Astrocyte (in vitro differentiated cells and primary cell): ENCODE measurements around the gene PKP3. TPM values are rescaled to one million over a fixed set of nuclear protein-coding genes. Genes with fewer than 3 reads are reported as not detected.

Experiments
- DNase-seq: peaks from one replicate; pipeline ENCODE4 v3.0.0-alpha.2; 2010; ENCODE audit warnings: low read depth
- FAIRE-seq: peaks from 2 replicates; lab custom pipeline; 2011; peaks lifted over from hg19 to GRCh38; lab: Jason Lieb, UNC
- H2AFZ ChIP-seq: 2 replicates; pipeline ENCODE4 v1.6.0; 2012; ENCODE audit warnings: low read depth, low read length, inconsistent platforms
- H3K27ac ChIP-seq: 2 replicates; pipeline ENCODE4 v1.5.1; 2011; ENCODE audit warnings: low read depth, low read length, inconsistent platforms
- H3K27me3 ChIP-seq: 2 replicates; pipeline ENCODE4 v1.6.0; 2011; ENCODE audit warnings: low read length, inconsistent platforms; ENCODE audit not compliant: insufficient read depth
- H3K36me3 ChIP-seq: 2 replicates; pipeline ENCODE4 v1.5.1; 2011; ENCODE audit warnings: low read length, inconsistent platforms; ENCODE audit not compliant: insufficient read depth
- H3K4me1 ChIP-seq: 2 replicates; pipeline ENCODE4 v1.5.1; 2011; ENCODE audit warnings: low read length, inconsistent platforms; ENCODE audit not compliant: insufficient read depth
- H3K4me2 ChIP-seq: 2 replicates; pipeline ENCODE4 v1.6.0; 2012; ENCODE audit warnings: low read length, inconsistent platforms
- H3K4me3 ChIP-seq: 2 replicates; pipeline ENCODE4 v1.5.1; 2011; ENCODE audit warnings: low read depth, mild to moderate bottlenecking, low read length, inconsistent platforms; ENCODE audit not compliant: insufficient read depth
- H3K79me2 ChIP-seq: 2 replicates; pipeline ENCODE4 v1.6.0; 2012; ENCODE audit warnings: mild to moderate bottlenecking, low read length, inconsistent platforms; ENCODE audit not compliant: insufficient read depth
- H3K9ac ChIP-seq: 2 replicates; pipeline ENCODE4 v1.6.0; 2012; ENCODE audit warnings: mild to moderate bottlenecking, low read length, inconsistent platforms
- H3K9me3 ChIP-seq: 2 replicates; pipeline ENCODE4 v1.5.1; 2012; ENCODE audit warnings: low read depth, mild to moderate bottlenecking, low read length, inconsistent platforms; ENCODE audit not compliant: insufficient read depth
- H4K20me1 ChIP-seq: 2 replicates; pipeline ENCODE4 v1.6.0; 2012; ENCODE audit warnings: low read length, inconsistent platforms; ENCODE audit not compliant: insufficient read depth
- H3K27ac Mint-ChIP-seq: one replicate; pipeline ENCODE4 v1.8.0; 2021; ENCODE audit warnings: mild to moderate bottlenecking, mixed read lengths; ENCODE audit not compliant: unreplicated experiment
- H3K27me3 Mint-ChIP-seq: one replicate; pipeline ENCODE4 v1.8.0; 2021; ENCODE audit warnings: low read depth, mixed read lengths; ENCODE audit not compliant: unreplicated experiment
- H3K36me3 Mint-ChIP-seq: one replicate; pipeline ENCODE4 v1.8.0; 2021; ENCODE audit warnings: low read depth, mixed read lengths; ENCODE audit not compliant: unreplicated experiment
- H3K4me1 Mint-ChIP-seq: one replicate; pipeline ENCODE4 v1.8.0; 2021; ENCODE audit warnings: low read depth, mixed read lengths; ENCODE audit not compliant: unreplicated experiment
- H3K4me3 Mint-ChIP-seq: one replicate; pipeline ENCODE4 v1.8.0; 2021; ENCODE audit warnings: mild to moderate bottlenecking, moderate library complexity, mixed read lengths; ENCODE audit not compliant: unreplicated experiment
- H3K9me3 Mint-ChIP-seq: one replicate; pipeline ENCODE4 v1.8.0; 2021; ENCODE audit warnings: mild to moderate bottlenecking, mixed read lengths; ENCODE audit not compliant: unreplicated experiment
- EZH2 ChIP-seq: IDR thresholded peaks from 2 replicates; pipeline ENCODE4 v1.6.1; 2012; ENCODE audit warnings: mild to moderate bottlenecking, low read length, inconsistent platforms; ENCODE audit not compliant: insufficient read depth
- total RNA-seq: library from RNA; stranded (reverse); gene quantifications from 2 replicates; pipeline ENCODE4 v1.2.1, GENCODE V29; 2021
- TF ChIP-seq, protein P1 (sequence below): IDR thresholded peaks from 2 replicates; pipeline ENCODE4 v1.5.1; 2011; ENCODE audit warnings: low read depth, mild to moderate bottlenecking, inconsistent platforms, low read length, moderate library complexity; ENCODE audit not compliant: insufficient read depth

PKP3 gene
- total RNA-seq, 1 donor from 2014 or later = 2.1 TPM

DNA sequence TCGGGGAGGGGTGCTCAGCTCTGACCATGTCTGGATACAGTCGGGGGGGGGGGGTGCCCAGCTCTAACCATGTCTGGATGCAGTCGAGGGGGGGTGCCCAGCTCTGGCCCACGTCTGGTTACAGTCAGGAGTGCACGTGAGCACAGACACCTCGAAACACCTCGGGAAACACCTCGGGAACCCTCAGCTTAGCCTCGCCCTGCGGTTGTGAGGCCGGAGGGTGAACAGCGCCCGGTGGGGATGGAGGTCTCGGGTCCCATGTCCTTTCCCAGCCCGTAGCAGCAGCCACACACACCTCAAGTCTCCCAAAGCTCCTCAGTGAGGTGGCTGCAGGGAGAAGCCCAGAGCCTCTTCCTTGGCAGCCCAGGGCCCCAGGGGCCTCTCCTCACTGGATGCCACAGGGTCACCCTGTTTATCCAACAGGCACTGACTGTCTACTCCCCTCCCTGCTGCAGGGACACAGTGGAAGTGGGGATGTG lies 18.7 kb downstream of the PKP3 start:
- Histone ChIP-seq H3K4me2 (no peak overlapping the region), H3K27ac (no peak overlapping the region), H3K27me3 (peaks cover 2% of the 10 kb centered on the region), H3K79me2 (no peaks in the 10 kb centered on the region), H3K9ac (no peak overlapping the region), H3K4me3 (no peak overlapping the region), H3K4me1 (peaks cover 15% of the 10 kb centered on the region), H3K36me3 (no peaks in the 10 kb centered on the region), H3K9me3 (no peaks in the 10 kb centered on the region), H4K20me1 (no peaks in the 10 kb centered on the region), H2AFZ (no peak overlapping the region)
- TF ChIP-seq EZH2 = no peak
- TF ChIP-seq, protein P1, sequence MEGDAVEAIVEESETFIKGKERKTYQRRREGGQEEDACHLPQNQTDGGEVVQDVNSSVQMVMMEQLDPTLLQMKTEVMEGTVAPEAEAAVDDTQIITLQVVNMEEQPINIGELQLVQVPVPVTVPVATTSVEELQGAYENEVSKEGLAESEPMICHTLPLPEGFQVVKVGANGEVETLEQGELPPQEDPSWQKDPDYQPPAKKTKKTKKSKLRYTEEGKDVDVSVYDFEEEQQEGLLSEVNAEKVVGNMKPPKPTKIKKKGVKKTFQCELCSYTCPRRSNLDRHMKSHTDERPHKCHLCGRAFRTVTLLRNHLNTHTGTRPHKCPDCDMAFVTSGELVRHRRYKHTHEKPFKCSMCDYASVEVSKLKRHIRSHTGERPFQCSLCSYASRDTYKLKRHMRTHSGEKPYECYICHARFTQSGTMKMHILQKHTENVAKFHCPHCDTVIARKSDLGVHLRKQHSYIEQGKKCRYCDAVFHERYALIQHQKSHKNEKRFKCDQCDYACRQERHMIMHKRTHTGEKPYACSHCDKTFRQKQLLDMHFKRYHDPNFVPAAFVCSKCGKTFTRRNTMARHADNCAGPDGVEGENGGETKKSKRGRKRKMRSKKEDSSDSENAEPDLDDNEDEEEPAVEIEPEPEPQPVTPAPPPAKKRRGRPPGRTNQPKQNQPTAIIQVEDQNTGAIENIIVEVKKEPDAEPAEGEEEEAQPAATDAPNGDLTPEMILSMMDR = no peak
- Mint-ChIP-seq H3K36me3 (no peaks in the 10 kb centered on the region), H3K27me3 (peaks cover 16% of the 10 kb centered on the region), H3K4me1 (peaks cover 4% of the 10 kb centered on the region), H3K27ac (no peak overlapping the region), H3K9me3 (no peaks in the 10 kb centered on the region), H3K4me3 (no peak overlapping the region)
- FAIRE-seq (no peak), DNase-seq (no peak)

DNA sequence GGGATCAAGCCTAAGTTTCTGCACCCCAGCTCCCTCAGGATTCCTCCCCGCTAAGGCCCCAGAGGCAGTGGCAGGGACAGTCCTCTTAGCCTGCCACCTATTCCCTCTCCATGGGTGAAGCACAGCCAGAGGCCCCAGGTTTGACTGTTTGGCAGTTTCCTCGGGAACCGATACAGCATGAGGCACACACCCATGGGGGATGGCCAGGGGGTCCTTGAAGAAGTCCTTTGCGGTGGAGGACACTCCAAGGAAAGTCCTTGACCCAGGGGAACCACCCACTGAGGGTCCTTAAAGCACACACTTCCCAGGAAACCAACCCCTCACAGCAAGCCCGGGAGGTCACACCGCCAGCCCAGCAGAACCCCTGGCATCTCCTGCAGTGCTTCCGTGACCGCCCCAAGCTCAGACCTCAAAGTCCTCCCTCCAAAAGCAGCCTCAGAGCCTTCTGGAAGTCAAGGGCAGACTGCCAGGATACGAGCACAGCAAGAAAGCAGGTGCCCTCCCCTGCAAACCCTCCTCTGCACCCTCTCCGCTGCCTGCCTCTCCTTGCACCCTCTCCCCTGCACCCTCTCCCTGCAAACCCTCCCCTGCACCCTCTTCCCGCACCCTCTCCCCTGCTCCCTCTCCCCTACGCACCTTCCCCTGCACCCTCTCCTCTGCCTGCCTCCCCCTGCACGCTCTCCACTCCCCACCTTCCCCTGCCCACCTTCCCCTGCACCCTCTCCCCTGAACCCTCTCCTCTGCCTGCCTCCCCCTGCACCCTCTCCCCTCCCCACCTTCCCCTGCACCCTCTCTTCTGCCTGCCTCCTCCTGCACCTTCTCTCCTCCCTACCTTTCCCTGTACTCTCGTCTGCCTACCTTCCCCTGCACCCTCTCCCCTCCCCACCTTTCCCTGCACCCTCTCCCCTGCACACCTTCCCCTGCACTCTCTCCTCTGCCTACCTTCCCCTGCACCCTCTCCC lies 19.4 kb downstream of the PKP3 start:
- H3K36me3 Mint-ChIP-seq = no peaks in the 10 kb centered on the region
- H3K27me3 Mint-ChIP-seq = peaks cover 22% of the 10 kb centered on the region
- Histone ChIP-seq H3K9ac (no peak overlapping the region), H3K4me2 (no peak overlapping the region), H4K20me1 (no peaks in the 10 kb centered on the region), H3K27me3 (peaks cover 5% of the 10 kb centered on the region), H3K9me3 (no peaks in the 10 kb centered on the region), H3K4me1 (peaks cover 15% of the 10 kb centered on the region), H3K4me3 (no peak overlapping the region), H3K79me2 (no peaks in the 10 kb centered on the region), H2AFZ (no peak overlapping the region), H3K27ac (no peak overlapping the region), H3K36me3 (no peaks in the 10 kb centered on the region)
- FAIRE-seq = no peak
- TF ChIP-seq EZH2 = no peak
- H3K9me3 Mint-ChIP-seq = no peaks in the 10 kb centered on the region
- peaks cover 4% of the 10 kb centered on the region for H3K4me1 Mint-ChIP-seq
- H3K27ac Mint-ChIP-seq = no peak overlapping the region
- DNase-seq = no peak
- no peak overlapping the region for H3K4me3 Mint-ChIP-seq

DNA sequence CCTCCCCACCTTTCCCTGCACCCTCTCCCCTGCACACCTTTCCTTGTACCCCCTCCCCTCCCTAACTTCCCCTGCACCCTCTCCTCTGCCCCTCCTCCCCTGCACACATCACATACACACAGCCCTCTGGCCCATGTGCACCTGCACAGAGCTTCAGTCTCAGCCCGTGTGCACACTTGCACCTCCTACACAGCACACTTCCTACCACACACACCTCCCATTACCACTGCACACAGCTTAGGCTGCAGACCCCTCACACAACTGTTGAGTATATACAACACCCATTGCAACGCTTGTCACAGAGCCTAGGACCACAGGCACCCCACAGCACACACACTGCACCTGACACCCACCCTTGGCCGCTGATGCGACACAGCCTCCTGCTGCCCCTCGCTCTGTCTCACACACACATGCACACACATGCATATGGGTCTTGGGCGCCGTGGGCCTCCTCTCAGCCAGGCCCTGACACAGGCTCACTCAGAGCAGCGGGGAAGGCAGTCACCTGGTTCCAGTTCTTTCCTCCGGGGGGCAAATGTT lies 20.4 kb downstream of the PKP3 start:
- H3K4me2 ChIP-seq = peak overlapping the region; percentile 67
- peaks cover 4% of the 10 kb centered on the region for H3K4me1 Mint-ChIP-seq
- no peak overlapping the region for H3K27ac Mint-ChIP-seq
- peaks cover 15% of the 10 kb centered on the region for H3K4me1 ChIP-seq
- FAIRE-seq = no peak
- no peak overlapping the region for H2AFZ ChIP-seq
- no peaks in the 10 kb centered on the region for H3K9me3 Mint-ChIP-seq
- no peaks in the 10 kb centered on the region for H3K9me3 ChIP-seq
- no peak overlapping the region for H3K9ac ChIP-seq
- H3K4me3 Mint-ChIP-seq = no peak overlapping the region
- H3K4me3 ChIP-seq = peak overlapping the region; percentile 2
- peaks cover 27% of the 10 kb centered on the region for H3K27me3 Mint-ChIP-seq
- no peaks in the 10 kb centered on the region for H3K36me3 ChIP-seq
- peaks cover 5% of the 10 kb centered on the region for H3K27me3 ChIP-seq
- no peak for DNase-seq
- no peak for TF ChIP-seq EZH2
- TF ChIP-seq, protein P1 = no peak
- no peaks in the 10 kb centered on the region for H3K36me3 Mint-ChIP-seq
- no peaks in the 10 kb centered on the region for H3K79me2 ChIP-seq
- H4K20me1 ChIP-seq = no peaks in the 10 kb centered on the region
- no peak overlapping the region for H3K27ac ChIP-seq
